Type B pancreatic cell (in vitro differentiated cells): ENCODE data around the gene INF2. TPM values are rescaled to one million over a fixed set of nuclear protein-coding genes. Genes with fewer than 3 reads are reported as not detected.

Experiments
- DNase-seq: peaks from one replicate; pipeline ENCODE4 v3.0.0; 2021; ENCODE audit warnings: mixed read lengths; ENCODE audit not compliant: unreplicated experiment; ENCODE audit errors: extremely low spot score
- H3K27ac Mint-ChIP-seq: 2 replicates; pipeline ENCODE4 v1.8.0; 2021; ENCODE audit warnings: mild to moderate bottlenecking, mixed read lengths
- H3K27me3 Mint-ChIP-seq: 2 replicates; pipeline ENCODE4 v1.8.0; 2021; ENCODE audit warnings: mixed read lengths
- H3K36me3 Mint-ChIP-seq: 2 replicates; pipeline ENCODE4 v1.8.0; 2021; ENCODE audit warnings: mixed read lengths
- H3K4me1 Mint-ChIP-seq: one replicate; pipeline ENCODE4 v1.8.0; 2021; ENCODE audit warnings: mixed read lengths; ENCODE audit not compliant: unreplicated experiment
- H3K4me3 Mint-ChIP-seq: 2 replicates; pipeline ENCODE4 v1.8.0; 2021; ENCODE audit warnings: mild to moderate bottlenecking, mixed read lengths
- H3K9me3 Mint-ChIP-seq: 2 replicates; pipeline ENCODE4 v1.8.0; 2021; ENCODE audit warnings: mixed read lengths
- total RNA-seq: library from RNA; stranded (reverse); gene quantifications from 2 replicates; pipeline ENCODE4 v1.2.1, GENCODE V29; 2021; ENCODE audit warnings: low replicate concordance
- TF ChIP-seq, protein P1 (sequence below): fragments of 200-600 bp; sonication (generic); conservative IDR thresholded peaks from 2 replicates; pipeline ENCODE4 v1.5.0; 2021; ENCODE audit warnings: antibody characterized with exemption, mild to moderate bottlenecking

Gene INF2
- total RNA-seq, 1 donor from 2014 or later = 45.6 TPM

DNA sequence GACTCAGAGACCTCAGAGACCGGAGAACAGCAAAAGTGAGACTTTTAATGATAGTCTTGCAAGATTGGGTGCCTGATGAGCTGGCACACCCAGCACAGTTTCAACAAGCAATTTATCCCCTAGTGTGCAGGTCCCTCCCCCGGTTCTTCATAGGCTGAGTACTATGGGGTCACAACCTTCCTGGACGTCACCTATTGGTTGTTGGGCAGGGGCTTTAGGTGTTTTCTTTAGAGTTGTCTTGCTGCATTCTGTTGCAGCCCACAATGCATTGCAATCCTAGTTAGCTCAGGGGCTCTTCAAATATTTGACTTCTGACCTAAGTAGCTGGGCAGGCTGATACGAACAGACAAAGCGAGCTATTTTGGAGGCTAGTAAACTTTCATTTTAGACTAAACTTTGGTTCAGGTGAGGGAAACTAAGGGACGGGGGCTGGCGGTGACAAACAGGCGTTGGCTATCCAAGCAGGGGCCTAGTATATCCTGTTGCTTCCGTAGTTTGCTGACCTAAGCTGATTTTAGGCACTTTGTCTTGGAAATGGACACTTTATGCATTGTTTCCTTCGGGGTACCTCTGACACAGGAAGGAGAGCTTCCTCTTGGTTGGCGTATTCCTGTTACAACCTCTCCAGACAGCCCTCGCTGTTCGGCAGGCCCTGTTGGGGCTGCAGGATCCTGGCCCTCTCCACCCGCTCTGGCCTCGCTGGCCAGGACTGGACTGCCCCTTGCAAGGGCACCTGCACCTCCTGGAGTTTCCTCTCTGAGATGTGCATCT lies 77.6 kb downstream of the INF2 start:
- H3K4me3 Mint-ChIP-seq = peak overlapping the region; percentile 16
- DNase-seq = no peak
- no peaks in the 10 kb centered on the region for H3K27me3 Mint-ChIP-seq
- H3K36me3 Mint-ChIP-seq = peaks cover 25% of the 10 kb centered on the region
- peaks cover 31% of the 10 kb centered on the region for H3K4me1 Mint-ChIP-seq
- peak overlapping the region; percentile 51 for H3K27ac Mint-ChIP-seq
- H3K9me3 Mint-ChIP-seq = no peaks in the 10 kb centered on the region
- TF ChIP-seq, protein P1, sequence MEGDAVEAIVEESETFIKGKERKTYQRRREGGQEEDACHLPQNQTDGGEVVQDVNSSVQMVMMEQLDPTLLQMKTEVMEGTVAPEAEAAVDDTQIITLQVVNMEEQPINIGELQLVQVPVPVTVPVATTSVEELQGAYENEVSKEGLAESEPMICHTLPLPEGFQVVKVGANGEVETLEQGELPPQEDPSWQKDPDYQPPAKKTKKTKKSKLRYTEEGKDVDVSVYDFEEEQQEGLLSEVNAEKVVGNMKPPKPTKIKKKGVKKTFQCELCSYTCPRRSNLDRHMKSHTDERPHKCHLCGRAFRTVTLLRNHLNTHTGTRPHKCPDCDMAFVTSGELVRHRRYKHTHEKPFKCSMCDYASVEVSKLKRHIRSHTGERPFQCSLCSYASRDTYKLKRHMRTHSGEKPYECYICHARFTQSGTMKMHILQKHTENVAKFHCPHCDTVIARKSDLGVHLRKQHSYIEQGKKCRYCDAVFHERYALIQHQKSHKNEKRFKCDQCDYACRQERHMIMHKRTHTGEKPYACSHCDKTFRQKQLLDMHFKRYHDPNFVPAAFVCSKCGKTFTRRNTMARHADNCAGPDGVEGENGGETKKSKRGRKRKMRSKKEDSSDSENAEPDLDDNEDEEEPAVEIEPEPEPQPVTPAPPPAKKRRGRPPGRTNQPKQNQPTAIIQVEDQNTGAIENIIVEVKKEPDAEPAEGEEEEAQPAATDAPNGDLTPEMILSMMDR = no peak

DNA sequence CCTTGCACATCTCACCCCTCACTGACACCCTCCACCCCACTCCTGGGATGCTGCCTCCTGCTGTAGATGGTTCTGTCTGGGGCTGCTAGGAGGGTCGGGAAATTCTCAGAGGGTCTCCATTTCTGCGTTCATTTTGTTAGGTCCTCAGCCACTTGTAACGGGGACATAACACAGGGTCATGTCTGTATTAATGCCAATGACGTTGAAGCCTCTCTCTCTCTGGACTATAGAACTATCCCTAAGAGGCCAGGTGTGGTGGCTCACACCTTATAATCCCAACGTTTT lies 78.2 kb downstream of the INF2 start:
- H3K4me1 Mint-ChIP-seq = peaks cover 31% of the 10 kb centered on the region
- no peak overlapping the region for H3K4me3 Mint-ChIP-seq
- TF ChIP-seq, protein P1 = no peak

DNA sequence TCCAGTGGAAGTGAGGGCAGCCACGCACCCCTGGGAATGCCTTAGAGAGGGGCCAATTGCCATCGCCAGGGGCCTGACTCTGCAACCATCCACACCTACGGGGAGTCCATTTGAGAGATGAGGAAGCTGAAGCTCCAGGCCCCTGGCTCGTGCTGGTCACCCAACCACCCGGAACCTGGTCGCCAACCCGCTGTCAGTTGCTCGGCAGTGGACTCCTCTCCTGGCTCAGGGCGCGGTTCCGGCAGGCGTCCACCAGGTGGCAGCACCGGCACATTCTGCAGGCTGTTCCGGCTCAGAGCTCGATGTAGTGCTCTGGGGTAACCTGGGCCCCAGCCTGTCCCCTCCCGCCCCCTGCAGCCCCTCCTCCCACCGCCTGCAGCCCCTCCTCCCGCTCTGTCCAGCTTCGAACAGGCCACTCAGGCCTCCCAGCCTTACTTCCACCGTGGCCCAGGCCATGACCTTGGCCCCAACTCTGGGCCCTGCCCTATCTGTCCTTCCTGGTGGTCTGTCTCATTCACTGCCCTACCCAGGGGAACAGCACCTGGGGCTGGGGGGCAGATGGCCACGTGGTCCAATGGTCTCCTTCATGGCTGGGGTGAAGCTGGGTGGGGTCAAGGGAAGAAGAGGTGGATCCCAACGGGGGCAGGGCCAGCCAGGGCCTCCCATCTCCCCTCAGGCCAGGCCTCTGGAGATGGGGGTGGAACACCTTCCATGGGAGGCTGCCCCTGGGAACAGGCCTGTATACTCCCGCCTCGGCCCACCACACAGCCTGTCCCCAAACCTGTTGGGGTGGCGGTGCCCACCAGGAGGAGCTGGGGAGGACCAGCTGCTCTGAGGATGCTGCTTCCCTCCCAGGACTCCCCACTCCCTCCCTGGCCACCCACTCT lies 79.3 kb downstream of the INF2 start:
- Mint-ChIP-seq H3K4me3 (no peak overlapping the region), H3K27ac (peak overlapping the region; percentile 55), H3K9me3 (no peaks in the 10 kb centered on the region), H3K4me1 (peaks cover 31% of the 10 kb centered on the region), H3K27me3 (no peaks in the 10 kb centered on the region), H3K36me3 (peaks cover 21% of the 10 kb centered on the region)
- peak; percentile 95 for DNase-seq
- TF ChIP-seq, protein P1 = peak; percentile 97

More for the DNA sequence above, 78.2 kb downstream of the INF2 start:
- no peaks in the 10 kb centered on the region for H3K27me3 Mint-ChIP-seq
- DNase-seq = no peak
- H3K27ac Mint-ChIP-seq = no peak overlapping the region
- H3K36me3 Mint-ChIP-seq = peaks cover 21% of the 10 kb centered on the region
- H3K9me3 Mint-ChIP-seq = no peaks in the 10 kb centered on the region

DNA sequence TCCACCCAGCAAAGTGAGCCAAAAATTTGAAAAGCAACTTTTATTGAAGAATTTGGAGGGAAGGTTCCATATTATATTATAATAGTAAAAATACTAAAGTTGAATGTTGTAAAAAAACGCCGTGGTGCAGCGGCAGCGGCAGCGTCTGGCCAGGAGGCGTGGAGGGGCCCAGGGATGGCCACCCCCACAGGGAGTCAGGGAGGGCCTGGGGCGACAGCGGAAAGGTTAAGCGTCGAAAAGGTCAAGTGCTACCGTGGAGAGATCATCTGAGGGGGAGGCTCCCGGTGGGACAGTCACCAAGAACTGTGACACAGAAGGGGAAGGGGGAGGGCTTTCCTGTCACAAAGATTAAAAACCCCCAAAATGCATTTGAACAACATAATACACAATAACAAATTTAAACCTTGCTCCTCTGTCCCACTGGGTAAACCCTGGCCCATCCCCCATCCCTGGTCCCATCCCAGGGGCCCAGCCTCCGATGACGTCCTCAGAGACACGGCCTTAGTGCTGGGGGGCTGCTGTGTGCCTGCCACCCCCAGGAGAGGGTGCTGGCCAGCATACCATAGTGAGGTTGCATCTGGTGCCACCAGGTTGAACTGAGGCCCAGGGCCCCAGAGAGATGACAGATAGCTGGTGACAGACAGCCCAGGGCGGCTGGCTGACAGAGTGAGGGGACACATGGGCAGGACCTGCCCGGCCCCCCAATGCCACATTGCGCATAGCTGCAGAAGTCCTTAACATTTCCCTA lies 80.1 kb downstream of the INF2 start:
- H3K36me3 Mint-ChIP-seq = peaks cover 21% of the 10 kb centered on the region
- H3K27ac Mint-ChIP-seq = peak overlapping the region; percentile 48
- TF ChIP-seq, protein P1 = no peak
- DNase-seq = no peak
- peaks cover 31% of the 10 kb centered on the region for H3K4me1 Mint-ChIP-seq
- no peaks in the 10 kb centered on the region for H3K27me3 Mint-ChIP-seq
- H3K4me3 Mint-ChIP-seq = no peak overlapping the region
- H3K9me3 Mint-ChIP-seq = no peaks in the 10 kb centered on the region

DNA sequence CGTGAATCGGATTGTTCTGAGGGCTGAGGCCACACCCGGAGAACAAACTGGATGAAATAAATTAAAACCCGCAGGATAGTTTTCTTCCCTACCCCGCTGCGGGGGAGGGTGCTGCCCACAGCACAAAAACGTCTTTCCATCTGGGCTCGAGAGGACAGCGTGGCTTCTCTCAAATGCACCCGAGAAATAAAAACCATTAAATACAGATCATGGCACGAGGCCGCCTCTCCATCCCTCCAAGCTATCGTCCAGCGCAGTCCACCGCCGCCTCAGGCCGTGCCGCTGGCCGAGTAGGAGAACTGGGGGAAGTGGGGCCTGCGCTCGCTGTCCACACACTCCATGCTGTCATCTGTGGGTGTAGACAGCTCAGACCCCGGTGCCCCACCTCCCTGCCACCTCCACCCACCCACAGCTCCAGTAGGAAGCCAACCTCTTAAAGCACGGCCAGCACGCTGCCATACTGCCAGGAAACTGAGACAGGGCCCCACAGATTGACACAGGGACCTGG lies 80.7 kb downstream of the INF2 start:
- Mint-ChIP-seq H3K36me3 (peaks cover 21% of the 10 kb centered on the region), H3K4me1 (peaks cover 31% of the 10 kb centered on the region), H3K27ac (peak overlapping the region; percentile 48), H3K27me3 (no peaks in the 10 kb centered on the region), H3K4me3 (no peak overlapping the region), H3K9me3 (no peaks in the 10 kb centered on the region)
- no peak for DNase-seq
- TF ChIP-seq, protein P1 = no peak
